ENCODE data around the gene CPED1. TPM values are rescaled to one million over a fixed set of nuclear protein-coding genes. Genes with fewer than 3 reads are reported as not detected.
A peak's percentile ranks its signal among the peaks of the same experiment; 100 is the strongest.
"Not testable (repeated sequence)": the region's sequence is repeated elsewhere in the genome, so short reads cannot be mapped to it uniquely, and the experiment has no call there.

CPED1 gene
- total and polyA plus RNA-seq, 2 donors (not counting 1 experiment from before 2014, with no cell fraction given) = 70.2 to 196 TPM

GRCh38 chr7:121003986-121004685, 15.6 kb downstream of the CPED1 start:
- no peak for DNase-seq (ENCODE audit: low read depth in 2 of 2)
- Histone ChIP-seq H3K27ac (ENCODE audit: insufficient read depth, low read length) (no peak overlapping the region), H3K79me2 (ENCODE audit: control insufficient read depth, insufficient read depth, low read length) (peaks cover 72% of the 10 kb centered on the region), H3K4me3 (replicated peaks in 1 of 4; ENCODE audit: control extremely low read depth in 1 of 4, insufficient read depth in 1 of 4, low read depth in 3 of 4, low read length in 4 of 4) (no peak overlapping the region), H3K9me3 (ENCODE audit: control insufficient read depth, insufficient read depth, low read depth, low read length) (no peaks in the 10 kb centered on the region), H3K27me3 (ENCODE audit: control insufficient read depth, insufficient read depth, low read length) (no peaks in the 10 kb centered on the region), H3K4me2 (ENCODE audit: extremely low read depth, insufficient read depth, low read length) (no peak overlapping the region), H4K20me1 (ENCODE audit: control insufficient read depth, extremely low read depth, insufficient read depth, low read length) (no peaks in the 10 kb centered on the region), H3K9ac (ENCODE audit: insufficient read depth, low read length) (no peak overlapping the region), H3K36me3 (ENCODE audit: control insufficient read depth, insufficient read depth, low read length) (no peaks in the 10 kb centered on the region), H3K4me1 (ENCODE audit: control insufficient read depth, extremely low read depth, insufficient read depth, low read length) (peaks cover 15% of the 10 kb centered on the region), H2AFZ (ENCODE audit: low read length) (no peak overlapping the region)
- no peak for TF ChIP-seq CTCF (conservative IDR thresholded peaks at IDR 0.05 in 1 of 2, IDR thresholded peaks at IDR 0.05 in 1 of 2; ENCODE audit: low read depth in 1 of 2, low read length in 2 of 2)
- no peak for TF ChIP-seq EZH2 (IDR thresholded peaks at IDR 0.05; ENCODE audit: low read length, missing control alignments)

- not testable (repeated sequence) for H3K9me3 ChIP-seq (ENCODE audit: control insufficient read depth, insufficient read depth, low read depth, low read length); H3K27me3 ChIP-seq (ENCODE audit: control insufficient read depth, insufficient read depth, low read length); H3K9ac ChIP-seq (ENCODE audit: insufficient read depth, low read length); H3K4me2 ChIP-seq (ENCODE audit: extremely low read depth, insufficient read depth, low read length); H3K4me3 ChIP-seq (replicated peaks in 1 of 4; ENCODE audit: control extremely low read depth in 1 of 4, insufficient read depth in 1 of 4, low read depth in 3 of 4, low read length in 4 of 4); H3K27ac ChIP-seq (ENCODE audit: insufficient read depth, low read length); DNase-seq (ENCODE audit: low read depth in 2 of 2); H2AFZ ChIP-seq (ENCODE audit: low read length); H3K36me3 ChIP-seq (ENCODE audit: control insufficient read depth, insufficient read depth, low read length); H4K20me1 ChIP-seq (ENCODE audit: control insufficient read depth, extremely low read depth, insufficient read depth, low read length)
- Histone ChIP-seq H3K4me1 (ENCODE audit: control insufficient read depth, extremely low read depth, insufficient read depth, low read length) (peaks cover 15% of the 10 kb centered on the region), H3K79me2 (ENCODE audit: control insufficient read depth, insufficient read depth, low read length) (peaks cover 70% of the 10 kb centered on the region)
These were observed 16.5 kb downstream of the CPED1 start for GRCh38 chr7:121005058-121005457.

- TF ChIP-seq EZH2 (IDR thresholded peaks at IDR 0.05; ENCODE audit: low read length, missing control alignments) = no peak
- no peak for TF ChIP-seq CTCF (conservative IDR thresholded peaks at IDR 0.05 in 1 of 2, IDR thresholded peaks at IDR 0.05 in 1 of 2; ENCODE audit: low read depth in 1 of 2, low read length in 2 of 2)
- no peak overlapping the region for H3K9ac ChIP-seq (ENCODE audit: insufficient read depth, low read length)
- H3K27ac ChIP-seq (ENCODE audit: insufficient read depth, low read length) = no peak overlapping the region
These were observed 17.6 kb downstream of the CPED1 start for GRCh38 chr7:121005996-121006584.

More at GRCh38 chr7:121005996-121006584, 17.6 kb downstream of the CPED1 start:
- DNase-seq (ENCODE audit: low read depth in 2 of 2) = no peak
- H3K36me3 ChIP-seq (ENCODE audit: control insufficient read depth, insufficient read depth, low read length) = no peaks in the 10 kb centered on the region
- peaks cover 66% of the 10 kb centered on the region for H3K79me2 ChIP-seq (ENCODE audit: control insufficient read depth, insufficient read depth, low read length)
- H3K27me3 ChIP-seq (ENCODE audit: control insufficient read depth, insufficient read depth, low read length) = no peaks in the 10 kb centered on the region
- no peak overlapping the region for H2AFZ ChIP-seq (ENCODE audit: low read length)
- H3K4me3 ChIP-seq (replicated peaks in 1 of 4; ENCODE audit: control extremely low read depth in 1 of 4, insufficient read depth in 1 of 4, low read depth in 3 of 4, low read length in 4 of 4) = no peak overlapping the region
- H4K20me1 ChIP-seq (ENCODE audit: control insufficient read depth, extremely low read depth, insufficient read depth, low read length) = no peaks in the 10 kb centered on the region
- no peaks in the 10 kb centered on the region for H3K9me3 ChIP-seq (ENCODE audit: control insufficient read depth, insufficient read depth, low read depth, low read length)
- H3K4me2 ChIP-seq (ENCODE audit: extremely low read depth, insufficient read depth, low read length) = peak overlapping the region; percentile 18
- peaks cover 15% of the 10 kb centered on the region for H3K4me1 ChIP-seq (ENCODE audit: control insufficient read depth, extremely low read depth, insufficient read depth, low read length)

Measured in fibroblast of lung (primary cell).